ENCODE measurements around the gene IMMT. TPM values are rescaled to one million over a fixed set of nuclear protein-coding genes. Genes with fewer than 3 reads are reported as not detected.
A peak's percentile ranks its signal among the peaks of the same experiment; 100 is the strongest.

The IMMT gene
- total and polyA plus RNA-seq, 9 of the 15 experiments (the other 6 are each of a cell fraction or from before 2014, with no cell fraction given) = 119 to 294 (median 140) TPM

DNA sequence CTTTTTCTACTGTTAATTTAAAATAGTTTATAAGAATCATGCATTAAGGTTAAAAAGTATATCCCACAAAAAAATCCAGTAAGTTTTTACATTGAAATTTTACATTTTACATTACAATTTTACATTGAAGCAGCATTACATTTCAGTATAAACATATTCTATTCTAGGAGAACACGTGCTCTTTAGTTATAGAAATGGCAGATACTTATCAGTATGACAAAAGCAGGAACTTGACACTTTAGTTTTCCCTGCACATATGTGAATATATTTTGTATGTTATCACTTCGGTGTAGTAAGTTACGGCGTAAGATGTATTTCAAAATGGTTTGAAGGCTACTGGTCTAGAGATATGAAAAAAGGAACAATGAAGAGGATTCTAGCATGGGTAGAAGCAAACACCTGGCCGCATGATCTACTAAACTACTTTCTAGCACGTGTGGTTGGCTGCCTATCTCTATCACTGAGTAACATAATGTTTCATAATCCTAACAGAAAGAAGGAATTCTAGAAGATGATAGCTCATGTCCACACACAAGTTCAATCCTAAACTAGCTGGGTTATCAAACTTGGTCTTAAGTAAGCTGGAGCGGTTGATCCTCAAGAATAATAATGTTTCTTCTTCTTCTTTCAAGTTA is 5.4 kb downstream of the IMMT start (continued):
- no peak for TF ChIP-seq ZNF347 (CRISPR knock-in tag; IDR thresholded peaks at IDR 0.05; ENCODE audit: low read depth)
- TF ChIP-seq MYC (IDR thresholded peaks at IDR 0.05; ENCODE audit: low read depth, low read length) = peak; percentile 46; the same call in 1 of the 2 replicates
- no peak for TF ChIP-seq MYC (CRISPR knock-in tag; IDR thresholded peaks at IDR 0.05; ENCODE audit: borderline replicate concordance, low read depth)
- TF ChIP-seq, protein P1, sequence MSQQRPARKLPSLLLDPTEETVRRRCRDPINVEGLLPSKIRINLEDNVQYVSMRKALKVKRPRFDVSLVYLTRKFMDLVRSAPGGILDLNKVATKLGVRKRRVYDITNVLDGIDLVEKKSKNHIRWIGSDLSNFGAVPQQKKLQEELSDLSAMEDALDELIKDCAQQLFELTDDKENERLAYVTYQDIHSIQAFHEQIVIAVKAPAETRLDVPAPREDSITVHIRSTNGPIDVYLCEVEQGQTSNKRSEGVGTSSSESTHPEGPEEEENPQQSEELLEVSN (IDR thresholded peaks at IDR 0.05; ENCODE audit: borderline replicate concordance in 1 of 2, extremely low read depth in 1 of 2, insufficient read depth in 1 of 2, insufficient read length in 1 of 2, low read depth in 1 of 2, low read length in 1 of 2, poor library complexity in 1 of 2, severe bottlenecking in 1 of 2) = no peak

DNA sequence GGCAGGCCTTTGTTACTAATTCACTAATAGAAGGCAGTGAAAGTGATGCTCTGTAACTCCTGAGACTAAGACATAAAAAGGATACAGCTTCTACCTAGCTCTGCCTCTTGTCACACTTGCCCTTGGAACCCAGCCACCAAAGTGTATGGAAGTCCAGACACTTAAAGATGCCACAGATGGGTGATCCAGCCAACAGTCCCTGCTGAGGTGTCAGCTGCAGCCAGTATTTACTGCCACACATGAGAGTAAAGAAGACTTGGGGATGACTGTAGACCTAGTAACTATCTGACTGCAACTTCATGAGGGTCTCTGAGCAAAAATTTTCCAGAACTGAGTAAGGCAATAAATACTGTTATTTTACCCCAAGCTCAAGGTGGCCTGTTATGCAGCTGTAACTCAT is 8.8 kb downstream of the IMMT start:
- DNase-seq (ENCODE audit: extremely low read depth in 1 of 4, low spot score in 3 of 4) = no peak
- H4K20me1 ChIP-seq (replicated peaks; ENCODE audit: control insufficient read depth, insufficient read depth, low read length) = peaks cover 4% of the 10 kb centered on the region; the same call in 1 of the 2 replicates
- H2AFZ ChIP-seq (ENCODE audit: low read depth, low read length) = no peak overlapping the region
- H3K4me1 ChIP-seq (replicated peaks in 1 of 2; ENCODE audit: control insufficient read depth in 2 of 2, insufficient read depth in 2 of 2, low read length in 2 of 2) = peaks cover 21 to 68% of the 10 kb centered on the region in 2 experiments
- in situ Hi-C loops (cut with MboI) = no loop called here
- no peaks in the 10 kb centered on the region for H3K27me3 ChIP-seq (ENCODE audit: control insufficient read depth in 2 of 2, insufficient read depth in 2 of 2, low read length in 2 of 2)
- H3K27ac ChIP-seq (ENCODE audit: extremely low read depth, low read depth, low read length) = peak overlapping the region; percentile 19; the same call in 2 of the 3 replicates
- intact Hi-C loops (cut with micrococcal nuclease) = no loop called here
- no TSS peak for BruUV-seq (replicated peaks)
- ChIA-PET POLR2A (interaction anchor here (0.5 to 4.5 kb wide), 5 partner anchors 8 to 559 kb away, joined by 3 to 46 read pairs (median 4); partner anchors contain the start of gene IMMT), CTCF (ENCODE audit: low intra/inter-chr PET ratio) (no interaction called here)
- H3K4me3 ChIP-seq = no peak overlapping the region
- no peaks in the 10 kb centered on the region for H3K9me1 ChIP-seq (ENCODE audit: control insufficient read depth, insufficient read depth, low read length)
- H3K4me2 ChIP-seq (ENCODE audit: insufficient read depth, low read length) = peak overlapping the region; percentile 35
- ATAC-seq = no peak
- H3K79me2 ChIP-seq (ENCODE audit: control insufficient read depth, insufficient read depth, low read length) = peaks cover 99% of the 10 kb centered on the region
- no peak overlapping the region for H3K9ac ChIP-seq (ENCODE audit: insufficient read depth in 1 of 2, low read depth in 2 of 2, low read length in 2 of 2)
- peaks cover 49% of the 10 kb centered on the region for H3K36me3 ChIP-seq (ENCODE audit: control insufficient read depth, insufficient read depth, low read length)
- H3K9me3 ChIP-seq (replicated peaks; ENCODE audit: control insufficient read depth, insufficient read depth, low read depth, low read length) = no peaks in the 10 kb centered on the region
- TF ChIP-seq SMARCA4 (IDR thresholded peaks at IDR 0.05) (no peak), ZNF239 (CRISPR knock-in tag; IDR thresholded peaks at IDR 0.05) (no peak), NFIC (IDR thresholded peaks at IDR 0.05) (peak; percentile 51)
- TF ChIP-seq, protein P2, sequence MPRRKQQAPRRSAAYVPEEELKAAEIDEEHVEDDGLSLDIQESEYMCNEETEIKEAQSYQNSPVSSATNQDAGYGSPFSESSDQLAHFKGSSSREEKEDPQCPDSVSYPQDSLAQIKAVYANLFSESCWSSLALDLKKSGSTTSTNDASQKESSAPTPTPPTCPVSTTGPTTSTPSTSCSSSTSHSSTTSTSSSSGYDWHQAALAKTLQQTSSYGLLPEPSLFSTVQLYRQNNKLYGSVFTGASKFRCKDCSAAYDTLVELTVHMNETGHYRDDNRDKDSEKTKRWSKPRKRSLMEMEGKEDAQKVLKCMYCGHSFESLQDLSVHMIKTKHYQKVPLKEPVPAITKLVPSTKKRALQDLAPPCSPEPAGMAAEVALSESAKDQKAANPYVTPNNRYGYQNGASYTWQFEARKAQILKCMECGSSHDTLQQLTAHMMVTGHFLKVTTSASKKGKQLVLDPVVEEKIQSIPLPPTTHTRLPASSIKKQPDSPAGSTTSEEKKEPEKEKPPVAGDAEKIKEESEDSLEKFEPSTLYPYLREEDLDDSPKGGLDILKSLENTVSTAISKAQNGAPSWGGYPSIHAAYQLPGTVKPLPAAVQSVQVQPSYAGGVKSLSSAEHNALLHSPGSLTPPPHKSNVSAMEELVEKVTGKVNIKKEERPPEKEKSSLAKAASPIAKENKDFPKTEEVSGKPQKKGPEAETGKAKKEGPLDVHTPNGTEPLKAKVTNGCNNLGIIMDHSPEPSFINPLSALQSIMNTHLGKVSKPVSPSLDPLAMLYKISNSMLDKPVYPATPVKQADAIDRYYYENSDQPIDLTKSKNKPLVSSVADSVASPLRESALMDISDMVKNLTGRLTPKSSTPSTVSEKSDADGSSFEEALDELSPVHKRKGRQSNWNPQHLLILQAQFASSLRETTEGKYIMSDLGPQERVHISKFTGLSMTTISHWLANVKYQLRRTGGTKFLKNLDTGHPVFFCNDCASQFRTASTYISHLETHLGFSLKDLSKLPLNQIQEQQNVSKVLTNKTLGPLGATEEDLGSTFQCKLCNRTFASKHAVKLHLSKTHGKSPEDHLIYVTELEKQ (CRISPR knock-in tag; IDR thresholded peaks at IDR 0.05) = no peak
- TF ChIP-seq, protein P3, sequence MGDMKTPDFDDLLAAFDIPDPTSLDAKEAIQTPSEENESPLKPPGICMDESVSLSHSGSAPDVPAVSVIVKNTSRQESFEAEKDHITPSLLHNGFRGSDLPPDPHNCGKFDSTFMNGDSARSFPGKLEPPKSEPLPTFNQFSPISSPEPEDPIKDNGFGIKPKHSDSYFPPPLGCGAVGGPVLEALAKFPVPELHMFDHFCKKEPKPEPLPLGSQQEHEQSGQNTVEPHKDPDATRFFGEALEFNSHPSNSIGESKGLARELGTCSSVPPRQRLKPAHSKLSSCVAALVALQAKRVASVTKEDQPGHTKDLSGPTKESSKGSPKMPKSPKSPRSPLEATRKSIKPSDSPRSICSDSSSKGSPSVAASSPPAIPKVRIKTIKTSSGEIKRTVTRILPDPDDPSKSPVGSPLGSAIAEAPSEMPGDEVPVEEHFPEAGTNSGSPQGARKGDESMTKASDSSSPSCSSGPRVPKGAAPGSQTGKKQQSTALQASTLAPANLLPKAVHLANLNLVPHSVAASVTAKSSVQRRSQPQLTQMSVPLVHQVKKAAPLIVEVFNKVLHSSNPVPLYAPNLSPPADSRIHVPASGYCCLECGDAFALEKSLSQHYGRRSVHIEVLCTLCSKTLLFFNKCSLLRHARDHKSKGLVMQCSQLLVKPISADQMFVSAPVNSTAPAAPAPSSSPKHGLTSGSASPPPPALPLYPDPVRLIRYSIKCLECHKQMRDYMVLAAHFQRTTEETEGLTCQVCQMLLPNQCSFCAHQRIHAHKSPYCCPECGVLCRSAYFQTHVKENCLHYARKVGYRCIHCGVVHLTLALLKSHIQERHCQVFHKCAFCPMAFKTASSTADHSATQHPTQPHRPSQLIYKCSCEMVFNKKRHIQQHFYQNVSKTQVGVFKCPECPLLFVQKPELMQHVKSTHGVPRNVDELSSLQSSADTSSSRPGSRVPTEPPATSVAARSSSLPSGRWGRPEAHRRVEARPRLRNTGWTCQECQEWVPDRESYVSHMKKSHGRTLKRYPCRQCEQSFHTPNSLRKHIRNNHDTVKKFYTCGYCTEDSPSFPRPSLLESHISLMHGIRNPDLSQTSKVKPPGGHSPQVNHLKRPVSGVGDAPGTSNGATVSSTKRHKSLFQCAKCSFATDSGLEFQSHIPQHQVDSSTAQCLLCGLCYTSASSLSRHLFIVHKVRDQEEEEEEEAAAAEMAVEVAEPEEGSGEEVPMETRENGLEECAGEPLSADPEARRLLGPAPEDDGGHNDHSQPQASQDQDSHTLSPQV (IDR thresholded peaks at IDR 0.05) = 0 out of 2 replicates have a peak, but pooled peaks have one; percentile 13
- FAIRE-seq = no peak

Data from K562 (cell line).